22Rv1 (cell line): ENCODE measurements around the gene KCTD20.

ENCODE experiments used
- H3K27ac ChIP-seq: fragments of 450-650 bp; 2 replicates; pipeline ENCODE4 v1.5.1; 2017
- ZFX ChIP-seq: fragments of 450-650 bp; IDR thresholded peaks from 2 replicates; pipeline ENCODE4 v1.6.1; 2017; ENCODE audit warnings: antibody characterized with exemption, borderline replicate concordance
- TF ChIP-seq, protein P1 (sequence below): fragments of 450-650 bp; IDR thresholded peaks from 2 replicates; pipeline ENCODE4 v1.5.1; 2017; ENCODE audit warnings: mild to moderate bottlenecking

KCTD20 gene

DNA sequence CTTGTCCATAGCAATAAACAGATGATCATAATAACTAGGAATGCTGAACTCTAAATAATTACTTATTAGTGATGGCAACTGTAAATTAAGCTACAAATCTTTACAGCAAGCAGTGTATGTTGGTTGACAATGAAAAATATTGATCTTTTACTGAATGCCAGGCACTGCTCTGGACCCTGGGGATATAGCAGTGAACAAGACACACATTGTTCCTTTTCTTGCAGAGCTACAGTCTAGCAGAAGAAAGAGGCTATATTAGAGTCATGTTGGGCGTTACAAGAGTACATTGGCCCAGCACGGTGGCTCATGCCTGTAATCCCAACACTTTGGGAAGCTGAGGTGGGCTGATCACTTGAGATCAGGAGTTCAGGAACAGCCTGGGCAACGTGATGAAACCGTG lies 11.6 kb upstream of the KCTD20 start:
- no peak for TF ChIP-seq ZFX
- TF ChIP-seq, protein P1, sequence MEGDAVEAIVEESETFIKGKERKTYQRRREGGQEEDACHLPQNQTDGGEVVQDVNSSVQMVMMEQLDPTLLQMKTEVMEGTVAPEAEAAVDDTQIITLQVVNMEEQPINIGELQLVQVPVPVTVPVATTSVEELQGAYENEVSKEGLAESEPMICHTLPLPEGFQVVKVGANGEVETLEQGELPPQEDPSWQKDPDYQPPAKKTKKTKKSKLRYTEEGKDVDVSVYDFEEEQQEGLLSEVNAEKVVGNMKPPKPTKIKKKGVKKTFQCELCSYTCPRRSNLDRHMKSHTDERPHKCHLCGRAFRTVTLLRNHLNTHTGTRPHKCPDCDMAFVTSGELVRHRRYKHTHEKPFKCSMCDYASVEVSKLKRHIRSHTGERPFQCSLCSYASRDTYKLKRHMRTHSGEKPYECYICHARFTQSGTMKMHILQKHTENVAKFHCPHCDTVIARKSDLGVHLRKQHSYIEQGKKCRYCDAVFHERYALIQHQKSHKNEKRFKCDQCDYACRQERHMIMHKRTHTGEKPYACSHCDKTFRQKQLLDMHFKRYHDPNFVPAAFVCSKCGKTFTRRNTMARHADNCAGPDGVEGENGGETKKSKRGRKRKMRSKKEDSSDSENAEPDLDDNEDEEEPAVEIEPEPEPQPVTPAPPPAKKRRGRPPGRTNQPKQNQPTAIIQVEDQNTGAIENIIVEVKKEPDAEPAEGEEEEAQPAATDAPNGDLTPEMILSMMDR: no peak
- H3K27ac ChIP-seq: no peak overlapping the region

GRCh38 chr6:36432151-36432671 lies 10.6 kb upstream of the KCTD20 start:
- TF ChIP-seq, protein P1: no peak
- no peak for TF ChIP-seq ZFX
- no peak overlapping the region for H3K27ac ChIP-seq

DNA sequence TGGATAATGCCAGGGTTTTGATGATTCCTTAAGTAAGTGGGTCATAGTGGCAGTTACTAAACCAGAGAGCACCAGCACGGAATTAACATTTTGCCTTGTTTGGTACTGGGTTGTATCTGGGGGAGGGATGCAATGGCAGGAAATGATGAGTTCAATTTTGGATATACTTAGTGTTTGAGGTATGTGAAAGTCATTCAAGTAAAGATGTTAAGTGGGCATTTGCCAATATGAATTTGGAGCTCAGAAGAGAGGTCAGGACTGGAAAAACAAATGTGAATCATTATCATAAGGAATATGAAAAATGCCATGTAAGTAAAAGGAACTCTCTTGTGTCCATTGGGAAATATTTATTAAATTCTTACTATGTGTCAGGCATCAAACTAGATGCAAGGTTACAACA lies 6.3 kb upstream of the KCTD20 start:
- TF ChIP-seq, protein P1: no peak

DNA sequence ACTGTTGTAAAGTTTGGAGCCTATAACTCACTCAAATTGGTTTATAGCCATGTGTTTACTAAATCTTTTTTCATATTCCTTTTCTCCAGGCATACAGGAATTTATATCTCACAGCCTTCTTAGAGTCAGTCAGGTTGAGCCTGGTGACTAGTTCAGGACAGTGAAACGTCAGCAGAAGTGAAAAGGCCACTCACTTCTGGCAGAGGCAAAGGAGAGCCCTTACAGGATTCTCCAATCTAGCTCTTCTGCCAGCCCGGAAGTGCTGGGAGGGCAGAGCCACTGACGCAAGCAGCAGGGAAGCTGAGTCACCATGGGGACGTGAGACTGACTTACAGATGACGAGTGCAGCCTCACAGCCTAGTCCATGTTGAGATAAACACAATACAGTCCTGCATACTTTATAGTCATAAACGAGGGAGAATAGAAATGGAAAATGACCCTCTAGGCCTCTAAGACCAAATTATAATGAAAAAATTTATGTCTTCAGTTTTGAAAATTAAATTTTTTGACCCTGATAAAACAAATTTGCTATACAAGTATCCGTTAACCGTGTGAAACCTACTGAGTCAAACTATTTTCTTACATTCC lies 1.4 kb upstream of the KCTD20 start:
- TF ChIP-seq, protein P1: no peak
- TF ChIP-seq ZFX: no peak
- H3K27ac ChIP-seq: peak overlapping the region; percentile 91

More for the DNA sequence above, 6.3 kb upstream of the KCTD20 start:
- no peak overlapping the region for H3K27ac ChIP-seq

DNA sequence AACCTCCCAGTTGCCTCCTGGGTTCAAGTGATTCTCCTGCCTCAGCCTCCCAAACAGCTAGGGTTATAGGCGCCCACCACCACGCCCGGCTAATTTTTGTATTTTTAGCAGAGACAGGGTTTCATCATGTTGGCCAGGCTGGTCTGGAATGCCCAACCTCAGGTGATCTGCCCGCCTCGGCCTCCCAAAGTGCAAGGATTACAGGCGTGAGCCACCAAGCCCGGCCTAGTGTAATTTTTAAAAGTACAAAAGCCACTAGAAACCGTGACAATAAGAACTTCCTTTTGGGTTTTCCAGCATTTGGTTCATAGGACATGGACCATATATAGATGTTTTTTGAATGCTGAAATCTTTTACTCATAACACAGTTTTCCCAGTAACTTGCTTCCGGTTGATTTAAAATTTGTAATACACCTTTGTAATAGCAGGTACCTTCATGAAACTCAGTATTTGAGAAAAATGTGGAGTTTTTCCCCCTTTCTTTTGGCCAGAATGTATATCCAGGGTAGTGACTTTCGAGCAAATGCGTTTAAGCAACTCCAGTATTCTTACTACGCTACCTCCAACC lies 613 bp upstream of the KCTD20 start:
- no peak for TF ChIP-seq ZFX
- TF ChIP-seq, protein P1: no peak
- H3K27ac ChIP-seq: peak overlapping the region; percentile 91

- no peak for TF ChIP-seq ZFX
- TF ChIP-seq, protein P1: peak; percentile 46
- peak overlapping the region; percentile 91 for H3K27ac ChIP-seq
Measured at GRCh38 chr6:36443471-36444428, 950 bp downstream of the KCTD20 start.
